DND-41 (cell line): Measurements from ENCODE around the gene RNF150.
"Not testable (repeated sequence)": the region's sequence is repeated elsewhere in the genome, so short reads cannot be mapped to it uniquely, and the experiment has no call there.

ENCODE experiments used
- ATAC-seq: fragments of 200-7000 bp; cut with Tn5 transposase; 3 replicates; pipeline ENCODE4 v1.9.1; 2021; ENCODE audit warnings: low read depth; ENCODE audit not compliant: insufficient read depth
- DNase-seq: peaks from one replicate; pipeline ENCODE4 v3.0.0-alpha.2; 2020
- H2AFZ ChIP-seq: 2 replicates; pipeline ENCODE4 v1.6.0; 2012; ENCODE audit warnings: low read depth, low read length
- H3K27ac ChIP-seq: 2 replicates; pipeline ENCODE4 v1.5.1; 2012; ENCODE audit warnings: low read length, inconsistent platforms
- H3K27me3 ChIP-seq: fragments of 200-600 bp; sonication (generic); 2 replicates; pipeline ENCODE4 v1.6.0; 2012; ENCODE audit warnings: low read length, mild to moderate bottlenecking, inconsistent platforms; ENCODE audit not compliant: insufficient read depth, poor library complexity
- H3K36me3 ChIP-seq: 2 replicates; pipeline ENCODE4 v1.5.1; 2012; ENCODE audit warnings: low read length, inconsistent platforms; ENCODE audit not compliant: insufficient read depth
- H3K4me1 ChIP-seq: 2 replicates; pipeline ENCODE4 v1.5.1; 2012; ENCODE audit warnings: mild to moderate bottlenecking, low read length; ENCODE audit not compliant: insufficient read depth
- H3K4me2 ChIP-seq: 2 replicates; pipeline ENCODE4 v1.6.0; 2012; ENCODE audit warnings: mild to moderate bottlenecking, moderate library complexity, low read length, inconsistent platforms; ENCODE audit not compliant: insufficient read depth
- H3K4me3 ChIP-seq, 2 experiments: fragments of 200-600 bp in 1 of 2; shearing (Covaris generic) in 1 of 2; 2 replicates each; pipeline ENCODE4 v1.5.1; 2012 to 2016; ENCODE audit warnings: inconsistent platforms in 2 of 2, low read length in 2 of 2, mild to moderate bottlenecking in 2 of 2, low read depth in 1 of 2, moderate library complexity in 1 of 2
- H3K79me2 ChIP-seq: 2 replicates; pipeline ENCODE4 v1.6.0; 2012; ENCODE audit warnings: low read length, inconsistent platforms; ENCODE audit not compliant: insufficient read depth
- H3K9ac ChIP-seq: 2 replicates; pipeline ENCODE4 v1.6.0; 2012; ENCODE audit warnings: low read depth, mild to moderate bottlenecking, inconsistent platforms, low read length, moderate library complexity
- H3K9me3 ChIP-seq: 2 replicates; pipeline ENCODE4 v1.5.1; 2012; ENCODE audit warnings: low read length, moderate library complexity, mild to moderate bottlenecking, inconsistent platforms; ENCODE audit not compliant: insufficient read depth, severe bottlenecking
- H4K20me1 ChIP-seq: 2 replicates; pipeline ENCODE4 v1.6.0; 2012; ENCODE audit warnings: low read length; ENCODE audit not compliant: insufficient read depth
- CTCF ChIP-seq: IDR thresholded peaks from 2 replicates; pipeline ENCODE4 v1.5.1; 2012; ENCODE audit warnings: borderline replicate concordance, low read length, moderate library complexity, mild to moderate bottlenecking; ENCODE audit not compliant: poor library complexity, severe bottlenecking; ENCODE audit errors: extremely low read depth
- EZH2 ChIP-seq: IDR thresholded peaks from 3 replicates; pipeline ENCODE4 v1.6.1; 2012; ENCODE audit warnings: borderline replicate concordance, low read depth, mild to moderate bottlenecking, moderate library complexity, low read length, inconsistent platforms; ENCODE audit not compliant: severe bottlenecking

RNF150 gene

GRCh38 chr4:141169391-141169790 is 36.1 kb upstream of the RNF150 start:
- Histone ChIP-seq H3K9me3 (no peaks in the 10 kb centered on the region), H3K4me1 (no peaks in the 10 kb centered on the region), H3K79me2 (no peaks in the 10 kb centered on the region), H3K36me3 (no peaks in the 10 kb centered on the region), H3K4me2 (no peak overlapping the region), H2AFZ (no peak overlapping the region), H3K9ac (no peak overlapping the region), H4K20me1 (no peaks in the 10 kb centered on the region), H3K4me3 (no peak overlapping the region), H3K27ac (no peak overlapping the region), H3K27me3 (no peaks in the 10 kb centered on the region)
- DNase-seq: no peak
- no peak for ATAC-seq
- TF ChIP-seq EZH2 (no peak), CTCF (no peak)

- H3K4me2 ChIP-seq, H3K36me3 ChIP-seq, H3K27me3 ChIP-seq, H3K9ac ChIP-seq, H3K79me2 ChIP-seq, ATAC-seq, H4K20me1 ChIP-seq, H2AFZ ChIP-seq, H3K4me1 ChIP-seq, H3K4me3 ChIP-seq, H3K9me3 ChIP-seq, DNase-seq, H3K27ac ChIP-seq: not testable (repeated sequence)
Observed at GRCh38 chr4:141165001-141165400, 31.7 kb upstream of the RNF150 start.

GRCh38 chr4:141159027-141159426 is 25.8 kb upstream of the RNF150 start:
- H3K4me1 ChIP-seq: no peaks in the 10 kb centered on the region
- DNase-seq: no peak

GRCh38 chr4:141158219-141158618 is 24.9 kb upstream of the RNF150 start:
- DNase-seq: no peak
- H3K27ac ChIP-seq: no peak overlapping the region
- H3K36me3 ChIP-seq: no peaks in the 10 kb centered on the region
- no peaks in the 10 kb centered on the region for H3K27me3 ChIP-seq
- no peak overlapping the region for H3K4me3 ChIP-seq
- no peak for ATAC-seq
- no peak overlapping the region for H2AFZ ChIP-seq
- no peak overlapping the region for H3K9ac ChIP-seq
- TF ChIP-seq CTCF: peak; percentile 51
- no peak for TF ChIP-seq EZH2
- no peaks in the 10 kb centered on the region for H3K79me2 ChIP-seq
- H3K4me2 ChIP-seq: no peak overlapping the region
- no peaks in the 10 kb centered on the region for H4K20me1 ChIP-seq
- peaks cover 2% of the 10 kb centered on the region for H3K9me3 ChIP-seq
- H3K4me1 ChIP-seq: no peaks in the 10 kb centered on the region

More at GRCh38 chr4:141159027-141159426, 25.8 kb upstream of the RNF150 start:
- ATAC-seq: no peak
- Histone ChIP-seq H3K4me3 (no peak overlapping the region), H3K4me2 (no peak overlapping the region), H3K9ac (no peak overlapping the region), H3K27me3 (no peaks in the 10 kb centered on the region), H2AFZ (no peak overlapping the region), H3K27ac (no peak overlapping the region), H4K20me1 (no peaks in the 10 kb centered on the region), H3K36me3 (no peaks in the 10 kb centered on the region), H3K79me2 (no peaks in the 10 kb centered on the region), H3K9me3 (peaks cover 2% of the 10 kb centered on the region)
- TF ChIP-seq EZH2 (no peak), CTCF (no peak)
